GM12878 (cell line): Measurements from ENCODE around the gene RNF166. TPM values are rescaled to one million over a fixed set of nuclear protein-coding genes. Genes with fewer than 3 reads are reported as not detected.

Source experiments
- ATAC-seq: fragments of 200-7000 bp; cut with Tn5 transposase; 3 replicates; pipeline ENCODE4 v1.9.1; 2020; ENCODE audit warnings: mild to moderate bottlenecking, moderate library complexity
- BruUV-seq: library from RNA; stranded (reverse); fragments of 400-500 nt; replicated peaks from 2 replicates; lab custom pipeline; 2021; lab: Mats Ljungman, UMichigan
- CTCF ChIA-PET: fragments of 300-600 bp; sonication (Branson Sonifier 250); formaldehyde crosslinking; extraction: SDS; loops from one replicate; lab custom pipeline; 2021; ENCODE audit warnings: inconsistent platforms; lab: Yijun Ruan, JAX
- POLR2A ChIA-PET: fragments of 350-600 bp; formaldehyde crosslinking; extraction: SDS; loops from one replicate; lab custom pipeline; 2021; ENCODE audit warnings: inconsistent platforms; lab: Charles Lee
- RAD21 ChIA-PET: fragments of 300-600 bp; sonication (Branson Sonifier 250); formaldehyde crosslinking; loops from one replicate; lab custom pipeline; 2023; ENCODE audit warnings: antibody characterized with exemption; ENCODE audit not compliant: unreplicated experiment; lab: Charles Lee
- SMC1A ChIA-PET: fragments of 300-600 bp; sonication (Branson Sonifier 250); formaldehyde crosslinking; loops from one replicate; lab custom pipeline; 2023; ENCODE audit not compliant: unreplicated experiment, uncharacterized antibody; lab: Charles Lee
- DNase-seq: peaks from one replicate; pipeline ENCODE4 v3.0.0-alpha.2; 2011; ENCODE audit warnings: low read depth, low spot score
- FAIRE-seq: peaks from 3 replicates; lab custom pipeline; 2011; peaks lifted over from hg19 to GRCh38; lab: Jason Lieb, UNC
- H2AFZ ChIP-seq: 2 replicates; pipeline ENCODE4 v1.6.0; 2011; ENCODE audit warnings: low read depth, low read length, control low read depth; ENCODE audit not compliant: control insufficient read depth
- H3K27ac ChIP-seq: 2 replicates; pipeline ENCODE4 v1.5.1; 2011; ENCODE audit warnings: control low read depth; ENCODE audit not compliant: control insufficient read depth, insufficient read depth
- H3K27me3 ChIP-seq, 2 experiments: replicated peaks in 1 of 2; 2 replicates each; pipeline versions ENCODE4 v1.6.0 to v1.6.1; 2011; ENCODE audit warnings: low read length in 1 of 2; ENCODE audit not compliant: control insufficient read depth in 2 of 2, insufficient read depth in 2 of 2
- H3K36me3 ChIP-seq, 2 experiments: 2 replicates each; pipeline ENCODE4 v1.5.1; 2011; ENCODE audit warnings: low read length in 1 of 2; ENCODE audit not compliant: control insufficient read depth in 2 of 2, insufficient read depth in 2 of 2
- H3K4me1 ChIP-seq: 2 replicates; pipeline ENCODE4 v1.6.1; 2011; ENCODE audit warnings: mild to moderate bottlenecking, low read length, moderate library complexity, mixed read lengths; ENCODE audit not compliant: control insufficient read depth, insufficient read depth
- H3K4me2 ChIP-seq: 2 replicates; pipeline ENCODE4 v1.6.0; 2011; ENCODE audit warnings: control low read depth; ENCODE audit not compliant: control insufficient read depth, insufficient read depth
- H3K4me3 ChIP-seq: fragments of 200-600 bp; sonication (generic); 2 replicates; pipeline ENCODE4 v1.5.1; 2016
- H3K79me2 ChIP-seq: 2 replicates; pipeline ENCODE4 v1.6.0; 2011; ENCODE audit warnings: low read length; ENCODE audit not compliant: control insufficient read depth, insufficient read depth
- H3K9ac ChIP-seq: 2 replicates; pipeline ENCODE4 v1.8.0; 2011; ENCODE audit warnings: low read length, control low read depth, mixed read lengths; ENCODE audit not compliant: control insufficient read depth, insufficient read depth
- H3K9me3 ChIP-seq: replicated peaks from 3 replicates; pipeline ENCODE4 v1.5.1; 2011; ENCODE audit warnings: mild to moderate bottlenecking, low read length; ENCODE audit not compliant: control insufficient read depth, insufficient read depth
- H4K20me1 ChIP-seq: 2 replicates; pipeline ENCODE4 v1.6.0; 2011; ENCODE audit not compliant: control insufficient read depth, insufficient read depth
- CEBPZ ChIP-seq: fragments of 150-350 bp; IDR thresholded peaks from 2 replicates; pipeline ENCODE4 v1.6.1; 2016; ENCODE audit warnings: low read depth, low read length
- CTCF ChIP-seq, 3 experiments: IDR thresholded peaks in 2 of 3; conservative IDR thresholded peaks in 1 of 3; 2 replicates each; pipeline ENCODE4 v1.5.1; 2011; ENCODE audit warnings: low read depth in 3 of 3, low read length in 3 of 3, mild to moderate bottlenecking in 3 of 3, control low read depth in 2 of 3, moderate library complexity in 2 of 3, inconsistent platforms in 1 of 3, mixed read lengths in 1 of 3; ENCODE audit not compliant: control insufficient read depth in 2 of 3, insufficient read depth in 1 of 3; ENCODE audit errors: extremely low read depth in 1 of 3
- DPF2 ChIP-seq: fragments of 450-650 bp; IDR thresholded peaks from 2 replicates; pipeline ENCODE4 v1.6.1; 2017; ENCODE audit warnings: mild to moderate bottlenecking
- EP300 ChIP-seq, 2 experiments: fragments of 150-350 bp in 1 of 2; IDR thresholded peaks; 2 replicates each; pipeline ENCODE4 v1.6.1; 2011 to 2012; ENCODE audit warnings: low read depth in 2 of 2, low read length in 2 of 2, borderline replicate concordance in 1 of 2, improper control_type of control experiment in 1 of 2, inconsistent platforms in 1 of 2; ENCODE audit not compliant: control insufficient read depth in 1 of 2
- RELA ChIP-seq: fragments of 450-650 bp; IDR thresholded peaks from 2 replicates; pipeline ENCODE4 v1.8.0; 2014; ENCODE audit warnings: borderline replicate concordance; ENCODE audit not compliant: partially characterized antibody
- TARDBP ChIP-seq: IDR thresholded peaks from 2 replicates; pipeline ENCODE4 v1.6.1; 2016; ENCODE audit warnings: borderline replicate concordance
- WGBS: methylation state at CpG from one replicate; pipeline ENCODE4 v1.1.6; 2016; ENCODE audit warnings: low lambda C conversion rate; ENCODE audit not compliant: insufficient replicate concordance, insufficient coverage; ENCODE audit errors: missing lambda C conversion rate; 5-methylcytosine and 5-hydroxymethylcytosine counted together
- in situ Hi-C: fragments of 300-500 bp; cut with MboI; formaldehyde crosslinking; loops from 9 replicates; pipeline ENCODE4 v1.14.3; 2018; ENCODE audit warnings: mixed read lengths
- intact Hi-C: fragments of 100-400 bp; cut with micrococcal nuclease; formaldehyde crosslinking; loops from one replicate; pipeline ENCODE4 v1.14.2; 2022; ENCODE audit not compliant: unreplicated experiment
- polyA plus RNA-seq, 11 experiments: library from polyadenylated mRNA; depleted of rRNA in 4 of 11; unstranded in 6 of 11; stranded (reverse) in 5 of 11; fragments of >200 nt; fragmentation: Nextera tagmentation in 4 of 11; fragmentation: Illumina TruSeq in 1 of 11; extraction: Ambion mirVana in 4 of 11; extraction: Trizol in 1 of 11; gene quantifications; 1 replicate in 1 of 11; 2 replicates in 10 of 11; pipeline versions ENCODE4 v1.2.1 to v1.2.3, GENCODE V29; 2011 to 2016; ENCODE audit warnings: inconsistent platforms in 2 of 11, missing spikeins in 2 of 11, low read depth in 1 of 11
- total RNA-seq, 4 experiments: library from RNA; depleted of rRNA in 3 of 4; stranded (reverse); fragments of >200 nt in 3 of 4; fragmentation: Illumina TruSeq in 1 of 4; extraction: Trizol in 1 of 4; gene quantifications; 2 replicates each; pipeline versions ENCODE4 v1.2.1 to v1.2.3, GENCODE V29; 2013 to 2021

RNF166 gene
- total and polyA plus RNA-seq, 10 of the 15 experiments (the other 5 are each of a cell fraction or from before 2014, with no cell fraction given) = 0.48 to 32.8 (median 12.1) TPM

GRCh38 chr16:88654363-88655052 lies 51.7 kb downstream of the RNF166 start:
- intact Hi-C loops = loop anchor here (5.0 kb wide), 1 partner anchor 158 kb away; the partner anchor contains the start of gene APRT
- FAIRE-seq (no peak), DNase-seq (no peak)
- WGBS = 91% methylated on average over 27 of the region's 28 CpGs
- TF ChIP-seq EP300 (IDR thresholded peaks at IDR 0.05; ENCODE audit: borderline replicate concordance in 1 of 2, control insufficient read depth in 1 of 2, low read depth in 2 of 2, low read length in 2 of 2) (no peak), TARDBP (no peak)
- TF ChIP-seq, all 136 proteins: peak for 0
- peaks cover 11% of the 10 kb centered on the region for H3K4me1 ChIP-seq
- CTCF ChIA-PET = no interaction called here
- H3K36me3 ChIP-seq = peaks cover 6 to 19% of the 10 kb centered on the region in 2 experiments
- H3K27ac ChIP-seq = no peak overlapping the region
- no peaks in the 10 kb centered on the region for H3K27me3 ChIP-seq
- no peak overlapping the region for H3K4me3 ChIP-seq
- no peaks in the 10 kb centered on the region for H3K9me3 ChIP-seq
- ATAC-seq = no peak
- RAD21 ChIA-PET = no interaction called here
- POLR2A ChIA-PET = no interaction called here
- H4K20me1 ChIP-seq = no peaks in the 10 kb centered on the region; the same call in 1 of the 2 replicates
- SMC1A ChIA-PET = no interaction called here
- peaks cover 28% of the 10 kb centered on the region for H3K79me2 ChIP-seq
- in situ Hi-C loops = no loop called here
- no peak overlapping the region for H3K4me2 ChIP-seq
- no peak overlapping the region for H2AFZ ChIP-seq
- no peak overlapping the region for H3K9ac ChIP-seq
- no TSS peak for BruUV-seq

GRCh38 chr16:88653596-88654362 lies 52.4 kb downstream of the RNF166 start:
- peaks cover 27% of the 10 kb centered on the region for H3K79me2 ChIP-seq
- POLR2A ChIA-PET = interaction anchor here (0.7 kb wide), 1 partner anchor 9 kb away, joined by 3 read pairs; the partner anchor contains the start of gene MVD
- no peak overlapping the region for H2AFZ ChIP-seq
- H3K4me1 ChIP-seq = peaks cover 16% of the 10 kb centered on the region
- peaks cover 6 to 19% of the 10 kb centered on the region in 2 experiments for H3K36me3 ChIP-seq
- no peak overlapping the region for H3K9ac ChIP-seq
- 90% methylated on average over 32 of the region's 32 CpGs for WGBS
- H3K27me3 ChIP-seq = no peaks in the 10 kb centered on the region
- no TSS peak for BruUV-seq
- in situ Hi-C loops = no loop called here
- DNase-seq (no peak), ATAC-seq (no peak), FAIRE-seq (no peak)
- SMC1A ChIA-PET = no interaction called here
- intact Hi-C loops = loop anchor here (5.0 kb wide), 1 partner anchor 159 kb away; the partner anchor contains the start of gene APRT
- no peak overlapping the region for H3K4me2 ChIP-seq
- no peak overlapping the region for H3K4me3 ChIP-seq
- RAD21 ChIA-PET = no interaction called here
- no peaks in the 10 kb centered on the region for H3K9me3 ChIP-seq
- H4K20me1 ChIP-seq = no peaks in the 10 kb centered on the region; the same call in 1 of the 2 replicates
- CTCF ChIA-PET = no interaction called here
- H3K27ac ChIP-seq = no peak overlapping the region
- no peak for TF ChIP-seq DPF2
- no peak for TF ChIP-seq CTCF (IDR thresholded peaks at IDR 0.05 in 2 of 3, conservative IDR thresholded peaks at IDR 0.05 in 1 of 3; ENCODE audit: control insufficient read depth in 2 of 3, extremely low read depth in 1 of 3, insufficient read depth in 1 of 3, low read depth in 3 of 3, low read length in 3 of 3)
- TF ChIP-seq CEBPZ = no peak
- TF ChIP-seq RELA = no peak
